Hepatocyte (in vitro differentiated cells): ENCODE measurements around the gene SPAAR. TPM values are rescaled to one million over a fixed set of nuclear protein-coding genes. Genes with fewer than 3 reads are reported as not detected.

Source experiments
- DNase-seq: peaks from one replicate; pipeline ENCODE4 v3.0.0-alpha.2; 2016; ENCODE audit warnings: low spot score
- H2AFZ ChIP-seq: fragments of 200-600 bp; sonication (generic); 2 replicates; pipeline ENCODE4 v1.6.0; 2016; ENCODE audit warnings: antibody characterized with exemption, mild to moderate bottlenecking
- H3K27ac ChIP-seq: fragments of 200-600 bp; sonication (generic); 2 replicates; pipeline ENCODE4 v1.5.1; 2016; ENCODE audit warnings: mild to moderate bottlenecking
- H3K27me3 ChIP-seq: fragments of 200-600 bp; sonication (generic); 2 replicates; pipeline ENCODE4 v1.6.1; 2016
- H3K36me3 ChIP-seq: fragments of 200-600 bp; sonication (generic); replicated peaks from 2 replicates; pipeline ENCODE4 v1.5.1; 2016; ENCODE audit warnings: low read depth; ENCODE audit not compliant: insufficient read depth
- H3K4me1 ChIP-seq: fragments of 200-600 bp; sonication (generic); 2 replicates; pipeline ENCODE4 v1.5.1; 2016; ENCODE audit warnings: mild to moderate bottlenecking, moderate library complexity; ENCODE audit not compliant: insufficient read depth
- H3K4me2 ChIP-seq: fragments of 200-600 bp; sonication (generic); 2 replicates; pipeline ENCODE4 v1.6.0; 2016
- H3K4me3 ChIP-seq: fragments of 200-600 bp; sonication (generic); 2 replicates; pipeline ENCODE4 v1.5.1; 2016; ENCODE audit warnings: mild to moderate bottlenecking
- H3K79me2 ChIP-seq: fragments of 200-600 bp; sonication (generic); 2 replicates; pipeline ENCODE4 v1.6.0; 2017; ENCODE audit warnings: mild to moderate bottlenecking
- H3K9me2 ChIP-seq: fragments of 200-600 bp; sonication (generic); replicated peaks from 2 replicates; pipeline ENCODE4 v1.6.0; 2017; ENCODE audit warnings: mild to moderate bottlenecking; ENCODE audit not compliant: insufficient read depth
- H3K9me3 ChIP-seq: fragments of 200-600 bp; sonication (generic); 2 replicates; pipeline ENCODE4 v1.5.1; 2016; ENCODE audit warnings: low read depth, mild to moderate bottlenecking
- H4K20me1 ChIP-seq: fragments of 200-600 bp; sonication (generic); 2 replicates; pipeline ENCODE4 v1.6.0; 2016; ENCODE audit warnings: mild to moderate bottlenecking; ENCODE audit not compliant: insufficient read depth, poor library complexity, severe bottlenecking
- EZH2 ChIP-seq: fragments of 200-600 bp; sonication (generic); IDR thresholded peaks from 2 replicates; pipeline ENCODE4 v1.6.1; 2016; ENCODE audit warnings: antibody characterized with exemption, mild to moderate bottlenecking, borderline replicate concordance
- EZH2phosphoT487 ChIP-seq: fragments of 200-600 bp; sonication (generic); IDR thresholded peaks from one replicate; pipeline ENCODE4 v1.6.1; 2018; ENCODE audit warnings: antibody characterized with exemption, mild to moderate bottlenecking, low read depth, moderate library complexity; ENCODE audit not compliant: unreplicated experiment, severe bottlenecking
- WGBS: methylation state at CpG from one replicate; pipeline ENCODE4 v1.1.6; 2016; ENCODE audit warnings: low lambda C conversion rate; ENCODE audit errors: missing lambda C conversion rate; 5-methylcytosine and 5-hydroxymethylcytosine counted together
- polyA plus RNA-seq: library from polyadenylated mRNA; unstranded; fragments of >200 nt; fragmentation: Nextera tagmentation; extraction: Ambion mirVana; gene quantifications from 2 replicates; pipeline ENCODE4 v1.2.1, GENCODE V29; 2016
- total RNA-seq: library from RNA; depleted of rRNA; stranded (reverse); fragments of >200 nt; gene quantifications from 2 replicates; pipeline ENCODE4 v1.2.3, GENCODE V29; 2014
- TF ChIP-seq, protein P1 (sequence below): fragments of 200-600 bp; sonication (generic); IDR thresholded peaks from 2 replicates; pipeline ENCODE4 v1.5.1; 2016; ENCODE audit warnings: antibody characterized with exemption, mild to moderate bottlenecking; ENCODE audit not compliant: poor library complexity

SPAAR gene
- total and polyA plus RNA-seq, 2 experiments from 2014 or later = not detected

DNA sequence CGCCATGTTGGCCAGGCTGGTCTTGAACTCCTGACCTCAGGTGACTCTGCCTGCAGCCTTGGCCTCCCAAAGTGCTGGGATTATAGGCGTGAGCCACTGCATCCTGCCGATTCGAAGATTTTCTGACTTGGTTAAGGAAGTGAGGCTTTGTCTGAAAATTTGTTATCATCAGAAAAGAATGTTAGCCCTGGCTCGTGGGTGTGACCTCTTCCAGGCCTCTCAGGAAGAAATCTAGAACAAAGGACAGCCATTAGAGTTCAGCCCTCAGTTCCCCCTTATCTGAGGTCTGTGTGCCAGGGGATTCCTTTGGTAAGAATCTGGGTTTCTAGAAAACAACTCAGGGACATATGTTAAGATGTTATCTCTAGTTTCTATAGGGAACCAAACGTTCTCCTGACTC, 42.4 kb downstream of the SPAAR start:
- Histone ChIP-seq H3K4me2 (no peak overlapping the region), H4K20me1 (no peaks in the 10 kb centered on the region), H3K27ac (no peak overlapping the region), H3K9me2 (no peaks in the 10 kb centered on the region), H3K9me3 (no peaks in the 10 kb centered on the region), H3K27me3 (peaks cover 6% of the 10 kb centered on the region), H3K4me1 (no peaks in the 10 kb centered on the region), H3K4me3 (no peak overlapping the region), H3K36me3 (no peaks in the 10 kb centered on the region), H3K79me2 (no peaks in the 10 kb centered on the region), H2AFZ (no peak overlapping the region)
- TF ChIP-seq EZH2phosphoT487 (no peak), EZH2 (no peak)
- TF ChIP-seq, protein P1, sequence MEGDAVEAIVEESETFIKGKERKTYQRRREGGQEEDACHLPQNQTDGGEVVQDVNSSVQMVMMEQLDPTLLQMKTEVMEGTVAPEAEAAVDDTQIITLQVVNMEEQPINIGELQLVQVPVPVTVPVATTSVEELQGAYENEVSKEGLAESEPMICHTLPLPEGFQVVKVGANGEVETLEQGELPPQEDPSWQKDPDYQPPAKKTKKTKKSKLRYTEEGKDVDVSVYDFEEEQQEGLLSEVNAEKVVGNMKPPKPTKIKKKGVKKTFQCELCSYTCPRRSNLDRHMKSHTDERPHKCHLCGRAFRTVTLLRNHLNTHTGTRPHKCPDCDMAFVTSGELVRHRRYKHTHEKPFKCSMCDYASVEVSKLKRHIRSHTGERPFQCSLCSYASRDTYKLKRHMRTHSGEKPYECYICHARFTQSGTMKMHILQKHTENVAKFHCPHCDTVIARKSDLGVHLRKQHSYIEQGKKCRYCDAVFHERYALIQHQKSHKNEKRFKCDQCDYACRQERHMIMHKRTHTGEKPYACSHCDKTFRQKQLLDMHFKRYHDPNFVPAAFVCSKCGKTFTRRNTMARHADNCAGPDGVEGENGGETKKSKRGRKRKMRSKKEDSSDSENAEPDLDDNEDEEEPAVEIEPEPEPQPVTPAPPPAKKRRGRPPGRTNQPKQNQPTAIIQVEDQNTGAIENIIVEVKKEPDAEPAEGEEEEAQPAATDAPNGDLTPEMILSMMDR = no peak
- DNase-seq = no peak
- 57% methylated on average over 6 of the region's 6 CpGs for WGBS

DNA sequence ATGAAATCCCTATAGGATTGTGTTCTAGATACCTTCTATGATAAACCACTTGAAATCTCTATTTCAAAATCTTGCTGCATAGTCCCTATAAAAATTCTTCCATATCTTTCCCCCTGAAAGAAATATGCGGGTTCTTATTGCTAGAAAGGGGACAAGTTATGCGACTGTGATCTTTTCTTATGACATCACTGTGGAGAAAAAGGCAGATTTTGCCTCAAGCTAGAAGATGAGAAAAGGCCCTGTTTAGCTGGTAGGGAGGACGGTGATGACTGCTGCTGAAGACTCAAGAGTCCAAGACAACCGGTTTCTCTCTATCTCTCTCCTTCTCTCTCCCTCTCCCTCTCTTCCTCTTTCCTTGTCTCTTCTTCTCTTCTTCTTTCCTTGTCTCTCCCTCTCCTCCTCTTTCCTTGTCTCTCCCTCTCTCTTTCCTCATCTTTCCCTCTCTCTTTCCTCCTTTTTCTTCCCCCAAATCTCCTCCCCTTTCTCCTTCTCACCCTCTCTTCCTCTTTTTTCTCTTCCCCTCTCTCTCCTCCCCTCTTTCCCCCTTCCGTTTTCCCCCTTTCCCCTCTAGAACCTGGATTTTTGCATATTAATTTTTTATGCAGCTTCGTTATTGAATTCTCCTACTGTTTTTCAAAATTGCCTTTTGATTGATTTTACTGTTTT, 43.4 kb downstream of the SPAAR start:
- no peaks in the 10 kb centered on the region for H3K9me2 ChIP-seq
- no peak overlapping the region for H3K4me2 ChIP-seq
- H2AFZ ChIP-seq = no peak overlapping the region
- H3K9me3 ChIP-seq = no peaks in the 10 kb centered on the region
- H3K27me3 ChIP-seq = peaks cover 6% of the 10 kb centered on the region
- no peak for TF ChIP-seq EZH2phosphoT487
- no peak for TF ChIP-seq EZH2
- TF ChIP-seq, protein P1 = no peak
- no peaks in the 10 kb centered on the region for H3K36me3 ChIP-seq
- H3K4me1 ChIP-seq = no peaks in the 10 kb centered on the region
- no peak overlapping the region for H3K27ac ChIP-seq
- no peaks in the 10 kb centered on the region for H4K20me1 ChIP-seq
- no peak overlapping the region for H3K4me3 ChIP-seq
- 71% methylated on average over 6 of the region's 6 CpGs for WGBS
- DNase-seq = no peak
- H3K79me2 ChIP-seq = no peaks in the 10 kb centered on the region

DNA sequence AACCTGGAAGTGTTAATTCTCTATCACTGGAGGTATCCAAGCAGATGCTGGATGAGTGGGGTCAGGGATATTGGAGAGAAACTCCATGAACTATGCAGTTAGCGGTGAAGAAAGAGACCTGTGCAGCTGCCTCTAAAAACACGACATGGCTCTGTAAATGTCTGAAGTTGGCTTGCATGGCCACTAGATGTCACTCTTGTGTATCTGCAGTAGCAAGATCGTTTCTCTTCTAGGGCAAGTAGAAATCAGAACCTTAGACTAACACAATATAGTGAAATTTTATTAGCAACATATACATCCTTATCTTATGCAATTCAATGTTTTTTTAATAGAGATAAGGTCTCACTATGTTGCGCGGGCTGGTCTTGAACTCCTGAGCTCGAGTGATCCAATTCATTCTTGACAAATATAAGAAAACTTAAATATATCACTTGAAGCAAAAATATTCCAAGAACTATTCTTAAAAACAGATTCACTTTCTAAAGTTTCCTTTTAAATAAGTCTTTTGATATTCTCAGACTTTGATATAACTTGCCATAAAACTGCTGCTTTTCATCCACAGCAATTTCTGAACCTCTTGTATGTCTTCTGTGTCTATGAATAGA, 45.8 kb downstream of the SPAAR start:
- TF ChIP-seq EZH2 = no peak
- TF ChIP-seq, protein P1 = peak; percentile 84
- TF ChIP-seq EZH2phosphoT487 = no peak
- H3K27ac ChIP-seq = no peak overlapping the region
- no peaks in the 10 kb centered on the region for H3K9me3 ChIP-seq
- no peaks in the 10 kb centered on the region for H4K20me1 ChIP-seq
- no peak overlapping the region for H3K4me2 ChIP-seq
- no peaks in the 10 kb centered on the region for H3K36me3 ChIP-seq
- H3K4me1 ChIP-seq = peaks cover 1% of the 10 kb centered on the region
- H3K79me2 ChIP-seq = no peaks in the 10 kb centered on the region
- peaks cover 6% of the 10 kb centered on the region for H3K27me3 ChIP-seq
- WGBS = 10% methylated on average over 6 of the region's 6 CpGs
- no peak overlapping the region for H2AFZ ChIP-seq
- no peak overlapping the region for H3K4me3 ChIP-seq
- H3K9me2 ChIP-seq = no peaks in the 10 kb centered on the region
- peak; percentile 85 for DNase-seq
